ENCODE data around the gene CCDC14. TPM values are rescaled to one million over a fixed set of nuclear protein-coding genes. Genes with fewer than 3 reads are reported as not detected.
"Not testable (repeated sequence)": the region's sequence is repeated elsewhere in the genome, so short reads cannot be mapped to it uniquely, and the experiment has no call there.

CCDC14 gene
- total RNA-seq, 6 experiments from 2014 or later, result 10.4 to 15.6 (median 11.7) TPM

DNA sequence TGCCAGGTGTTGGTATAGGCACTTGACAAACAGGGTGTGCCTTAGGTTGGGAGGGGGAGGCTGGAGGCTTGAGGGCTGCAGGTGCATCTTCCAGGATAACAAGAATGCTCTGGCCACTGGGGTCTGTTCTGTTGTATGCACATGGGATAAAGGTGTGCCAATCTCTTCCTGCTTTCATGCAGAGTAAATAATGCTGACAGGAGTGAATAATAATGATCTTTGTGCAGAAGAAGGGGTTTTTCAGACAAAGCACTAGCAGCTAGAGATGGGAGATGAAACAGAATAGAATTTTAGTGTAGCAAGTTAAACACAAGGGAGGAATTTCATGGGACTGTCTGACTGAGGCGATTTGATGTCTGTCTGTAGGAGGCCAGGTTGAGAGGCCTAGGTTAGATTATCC, 32.8 kb upstream of the CCDC14 start:
- Histone ChIP-seq H3K4me1 (no peaks in the 10 kb centered on the region), H3K9me3 (no peaks in the 10 kb centered on the region), H3K27me3 (no peaks in the 10 kb centered on the region), H3K36me3 (no peaks in the 10 kb centered on the region), H3K4me3 (no peak overlapping the region), H3K27ac (no peak overlapping the region)
- DNase-seq (no peak), ATAC-seq (no peak)
- intact Hi-C loops (cut with DNase I), result no loop called here
- 89% methylated on average over 1 of the region's 1 CpG for WGBS (ENCODE audit: insufficient coverage, low coverage, low lambda C conversion rate, missing lambda C conversion rate)
- TF ChIP-seq, protein P1, sequence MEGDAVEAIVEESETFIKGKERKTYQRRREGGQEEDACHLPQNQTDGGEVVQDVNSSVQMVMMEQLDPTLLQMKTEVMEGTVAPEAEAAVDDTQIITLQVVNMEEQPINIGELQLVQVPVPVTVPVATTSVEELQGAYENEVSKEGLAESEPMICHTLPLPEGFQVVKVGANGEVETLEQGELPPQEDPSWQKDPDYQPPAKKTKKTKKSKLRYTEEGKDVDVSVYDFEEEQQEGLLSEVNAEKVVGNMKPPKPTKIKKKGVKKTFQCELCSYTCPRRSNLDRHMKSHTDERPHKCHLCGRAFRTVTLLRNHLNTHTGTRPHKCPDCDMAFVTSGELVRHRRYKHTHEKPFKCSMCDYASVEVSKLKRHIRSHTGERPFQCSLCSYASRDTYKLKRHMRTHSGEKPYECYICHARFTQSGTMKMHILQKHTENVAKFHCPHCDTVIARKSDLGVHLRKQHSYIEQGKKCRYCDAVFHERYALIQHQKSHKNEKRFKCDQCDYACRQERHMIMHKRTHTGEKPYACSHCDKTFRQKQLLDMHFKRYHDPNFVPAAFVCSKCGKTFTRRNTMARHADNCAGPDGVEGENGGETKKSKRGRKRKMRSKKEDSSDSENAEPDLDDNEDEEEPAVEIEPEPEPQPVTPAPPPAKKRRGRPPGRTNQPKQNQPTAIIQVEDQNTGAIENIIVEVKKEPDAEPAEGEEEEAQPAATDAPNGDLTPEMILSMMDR (IDR thresholded peaks at IDR 0.05), result no peak
- TF ChIP-seq POLR2A (IDR thresholded peaks at IDR 0.05), result no peak

DNA sequence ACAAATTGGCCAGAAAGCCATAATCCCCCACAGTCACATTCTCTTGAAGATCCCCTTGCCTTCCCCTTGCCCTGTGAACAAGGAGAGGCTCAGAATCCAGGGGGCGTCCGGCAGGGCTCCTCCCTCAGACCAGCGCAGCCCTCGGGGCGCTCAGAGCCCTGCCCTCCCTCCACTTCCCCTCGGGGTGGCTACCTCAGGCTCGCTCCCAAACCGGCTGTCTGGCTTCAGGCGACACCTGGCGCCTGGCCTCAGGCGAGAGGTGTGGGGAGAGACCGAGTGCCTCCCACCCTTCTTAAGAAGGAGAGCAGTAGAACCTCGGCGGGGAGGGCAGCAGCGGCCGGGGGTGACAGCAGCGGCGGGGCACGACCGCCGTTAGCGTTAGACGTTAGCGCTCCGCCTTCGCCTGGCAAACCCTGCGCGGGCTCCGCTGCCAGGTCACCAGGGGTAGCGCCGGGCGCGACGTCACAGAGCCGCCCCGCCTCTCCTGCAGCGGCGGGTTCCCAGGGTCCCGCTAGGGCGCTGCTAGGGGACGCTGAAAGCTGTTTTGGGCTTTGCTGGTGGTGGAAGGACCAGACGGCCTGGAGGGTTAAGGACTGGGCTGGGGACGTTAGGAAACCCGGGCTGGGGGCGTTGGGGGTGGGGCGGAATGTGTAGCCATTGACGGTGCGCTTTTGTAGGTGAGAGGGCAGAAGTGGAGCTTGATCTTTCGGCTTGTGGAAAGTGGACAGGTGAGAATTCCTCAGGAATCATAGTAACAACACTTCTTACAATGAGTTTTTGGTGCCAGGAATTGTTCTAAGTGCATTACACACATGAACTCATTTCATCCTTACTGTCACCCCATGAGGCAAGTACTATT, 30.9 kb upstream of the CCDC14 start, which contains the start of gene ROPN1:
Gene ROPN1 (minus strand): TSS at position 395 of the 859 bp plus-strand sequence. CDS start 11,643 bp downstream, outside the sequence.
- H3K4me3 ChIP-seq, result peak within 1 kb of the TSS in 1 of 3 donors; percentile 18
- intact Hi-C loops (cut with DNase I); H3K9me3 ChIP-seq; H3K36me3 ChIP-seq; DNase-seq; H3K4me1 ChIP-seq; H3K27ac ChIP-seq; H3K27me3 ChIP-seq: not testable (repeated sequence)
- ATAC-seq, result peak; percentile 96 to 98 (median 98)
- WGBS (ENCODE audit: insufficient coverage, low coverage, low lambda C conversion rate, missing lambda C conversion rate), result no CpG with 5 or more reads among the region's 49 CpGs

DNA sequence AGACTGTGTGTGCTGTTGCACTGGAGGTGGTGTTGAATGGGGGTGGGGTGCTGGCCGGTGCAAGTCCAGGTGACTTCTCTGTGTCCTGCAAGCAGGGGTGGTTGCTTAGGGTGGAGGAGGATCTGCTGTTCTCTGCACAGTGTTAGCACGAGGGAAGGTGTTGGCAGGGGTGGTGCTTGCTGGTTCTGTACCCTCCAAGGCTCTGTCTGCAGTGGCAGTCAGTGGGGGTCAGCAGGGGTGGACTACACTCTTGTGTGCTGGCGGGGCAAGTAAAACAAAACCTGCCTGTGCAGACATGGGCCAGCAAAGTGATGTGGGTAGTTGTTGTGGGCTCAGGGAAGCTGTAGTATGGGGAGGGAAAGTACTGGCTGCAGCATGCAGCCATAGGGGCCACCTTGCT, 25.4 kb upstream of the CCDC14 start:
- intact Hi-C loops (cut with DNase I), result no loop called here
- ATAC-seq (peak in 1 of 4 donors; percentile 29), DNase-seq (no peak)
- Histone ChIP-seq H3K4me3 (no peak overlapping the region), H3K36me3 (no peaks in the 10 kb centered on the region), H3K27ac (no peak overlapping the region), H3K4me1 (no peaks in the 10 kb centered on the region), H3K9me3 (no peaks in the 10 kb centered on the region), H3K27me3 (no peaks in the 10 kb centered on the region)
- no peak for TF ChIP-seq POLR2A (IDR thresholded peaks at IDR 0.05)
- TF ChIP-seq, protein P1 (IDR thresholded peaks at IDR 0.05), result no peak
- WGBS (ENCODE audit: insufficient coverage, low coverage, low lambda C conversion rate, missing lambda C conversion rate), result no CpG with 5 or more reads among the region's 3 CpGs

DNA sequence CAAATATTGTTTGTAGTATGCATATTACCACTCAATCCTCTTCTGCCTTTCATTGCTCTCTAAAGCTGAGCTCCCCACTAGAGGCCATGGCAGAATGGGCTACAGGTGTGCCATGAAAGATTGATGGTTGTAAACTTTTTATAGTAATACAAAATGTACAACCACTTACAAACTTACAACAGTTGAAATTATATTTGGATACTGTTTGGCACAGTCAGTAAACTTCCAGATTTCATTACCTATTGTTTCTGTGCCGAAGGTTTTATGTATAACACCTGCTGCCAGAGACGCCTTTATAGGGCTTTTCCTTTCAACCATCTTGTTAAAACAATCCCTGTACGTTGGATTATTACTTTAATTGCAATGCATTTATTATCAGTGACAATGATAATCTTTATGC, 23.9 kb upstream of the CCDC14 start:
- H3K27ac ChIP-seq, result no peak overlapping the region
- WGBS (ENCODE audit: insufficient coverage, low coverage, low lambda C conversion rate, missing lambda C conversion rate), result 83% methylated on average over 3 of the region's 3 CpGs
- H3K9me3 ChIP-seq, result no peaks in the 10 kb centered on the region
- no peak for TF ChIP-seq POLR2A (IDR thresholded peaks at IDR 0.05)
- TF ChIP-seq, protein P1 (IDR thresholded peaks at IDR 0.05), result no peak
- ATAC-seq, result no peak
- H3K4me3 ChIP-seq, result no peak overlapping the region
- no peak for DNase-seq
- no peaks in the 10 kb centered on the region for H3K27me3 ChIP-seq
- no peaks in the 10 kb centered on the region for H3K36me3 ChIP-seq
- intact Hi-C loops (cut with DNase I), result no loop called here
- peaks cover 0 to 3% (median 0%) of the 10 kb centered on the region in 4 donors for H3K4me1 ChIP-seq

DNA sequence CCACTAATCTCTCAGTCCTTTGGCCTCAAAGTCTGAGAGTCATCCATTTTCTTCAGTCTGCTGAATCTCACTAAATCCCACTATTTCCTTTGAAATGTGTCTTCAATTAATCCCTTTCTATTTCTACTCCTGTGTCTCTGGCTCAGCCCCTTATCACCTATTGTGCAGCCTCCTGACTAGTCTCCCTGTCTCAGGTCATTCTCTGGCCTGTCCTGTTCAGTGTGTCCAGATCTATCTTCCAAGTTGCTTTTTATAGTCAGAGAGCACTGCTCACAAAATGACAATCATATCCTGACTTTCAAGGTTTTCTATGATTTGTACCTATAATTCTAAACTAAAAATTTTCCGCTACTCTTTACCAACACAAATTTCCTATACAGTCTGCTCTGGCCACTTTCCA, 23.3 kb upstream of the CCDC14 start:
- Histone ChIP-seq H3K27me3 (no peaks in the 10 kb centered on the region), H3K4me1 (peaks cover 0 to 4% (median 0%) of the 10 kb centered on the region in 4 donors), H3K36me3 (no peaks in the 10 kb centered on the region), H3K27ac (no peak overlapping the region), H3K9me3 (no peaks in the 10 kb centered on the region), H3K4me3 (no peak overlapping the region)
- intact Hi-C loops (cut with DNase I), result no loop called here
- WGBS (ENCODE audit: insufficient coverage, low coverage, low lambda C conversion rate, missing lambda C conversion rate), result 100% methylated on average over 1 of the region's 1 CpG
- TF ChIP-seq, protein P1 (IDR thresholded peaks at IDR 0.05), result no peak
- TF ChIP-seq POLR2A (IDR thresholded peaks at IDR 0.05), result no peak
- DNase-seq (no peak), ATAC-seq (no peak)

DNA sequence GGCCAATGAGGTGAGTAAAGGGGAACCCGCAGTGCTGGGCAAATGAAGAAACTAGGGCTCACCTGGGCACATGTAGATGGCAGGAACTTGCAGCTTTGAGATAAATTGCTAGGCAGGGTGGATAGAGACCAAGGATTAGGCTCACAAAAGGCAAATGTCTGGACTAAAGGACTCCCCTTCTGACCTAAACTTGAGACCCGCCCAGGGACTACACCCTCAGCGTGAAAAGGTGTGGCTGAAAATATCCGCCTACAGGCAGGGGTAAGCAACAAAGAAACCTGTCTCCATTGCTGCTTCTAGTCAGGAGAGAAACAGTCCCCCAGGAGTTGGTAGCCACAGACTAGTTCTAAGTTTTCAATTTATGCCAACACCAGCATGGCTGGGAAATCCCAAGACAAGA, 20.3 kb upstream of the CCDC14 start:
- H3K4me3 ChIP-seq; H3K27ac ChIP-seq; DNase-seq; H3K27me3 ChIP-seq; H3K9me3 ChIP-seq; ATAC-seq; H3K4me1 ChIP-seq; H3K36me3 ChIP-seq; intact Hi-C loops (cut with DNase I): not testable (repeated sequence)
- WGBS (ENCODE audit: insufficient coverage, low coverage, low lambda C conversion rate, missing lambda C conversion rate), result 80% methylated on average over 2 of the region's 4 CpGs

Measured in right lobe of liver (tissue), 6 donors.